ENCODE results near the gene LHX5. TPM values are rescaled to one million over a fixed set of nuclear protein-coding genes. Genes with fewer than 3 reads are reported as not detected.

LHX5 gene
- total RNA-seq, 1 donor from 2014 or later = not detected

DNA sequence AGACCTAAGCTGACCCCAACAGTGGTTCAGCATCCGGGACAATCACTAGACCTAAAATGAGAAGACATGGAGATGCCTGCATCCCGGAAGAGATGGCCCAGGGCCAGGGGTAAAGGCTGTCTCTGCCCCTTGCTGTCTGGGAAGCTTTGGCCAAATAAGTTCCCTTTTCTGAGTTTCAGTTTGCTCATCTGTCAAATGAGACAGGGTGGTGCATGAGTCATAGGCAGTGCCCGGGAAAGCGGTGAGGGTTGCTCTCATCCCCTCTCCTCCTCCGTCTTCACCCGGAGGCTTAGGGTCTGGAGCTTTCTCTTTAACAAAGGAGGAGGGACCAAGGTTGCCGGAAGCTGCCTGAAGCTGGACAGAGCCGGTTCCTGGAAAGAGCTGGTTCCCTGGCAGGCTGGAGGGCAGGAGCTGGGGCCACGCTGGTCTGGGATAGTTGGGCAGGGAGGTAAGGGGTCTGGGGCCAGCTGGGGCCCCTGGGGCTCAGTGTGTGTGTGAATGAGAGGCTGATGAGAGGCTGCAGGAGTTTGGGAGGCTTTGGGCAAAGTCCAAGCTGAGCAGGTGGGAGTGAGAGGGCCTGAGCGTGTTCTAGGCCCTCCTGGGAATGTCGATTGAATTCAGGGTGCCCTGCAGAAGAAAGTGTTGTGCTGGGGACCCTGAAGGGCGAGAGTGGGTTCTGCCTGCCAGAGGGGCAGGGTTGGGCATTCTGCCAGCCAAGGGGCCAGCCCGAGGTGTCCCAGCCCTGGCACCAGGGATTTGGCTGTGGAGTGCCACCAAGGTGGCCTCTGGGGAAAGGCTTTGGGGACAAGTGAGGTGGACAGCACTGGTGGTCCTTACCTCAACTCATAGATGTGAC, 49.4 kb downstream of the LHX5 start, which contains the start of gene SDSL:
Gene SDSL (plus strand): TSS at position 351 of the 856 bp plus-strand sequence. CDS start 5,603 bp downstream, outside the sequence.
- peak; percentile 14 for DNase-seq (ENCODE audit: low spot score)
- Mint-ChIP-seq H3K36me3 (ENCODE audit: low read depth) (no peaks in the 10 kb centered on the region), H3K27ac (peak within 1 kb of the TSS; percentile 89), H3K4me1 (ENCODE audit: low read depth) (peaks cover 7% of the 10 kb centered on the region), H3K27me3 (ENCODE audit: low read depth) (peaks cover 4% of the 10 kb centered on the region), H3K9me3 (no peaks in the 10 kb centered on the region), H3K4me3 (ENCODE audit: low read depth) (peak within 1 kb of the TSS; percentile 90)
- intact Hi-C loops (cut with micrococcal nuclease) = loop anchor here (2.0 kb wide), 1 partner anchor 63 kb away; the partner anchor contains the start of gene PLBD2

GRCh38 chr12:113420996-113421595, 50.6 kb downstream of the LHX5 start:
- Mint-ChIP-seq H3K4me1 (ENCODE audit: low read depth) (peaks cover 7% of the 10 kb centered on the region), H3K9me3 (no peaks in the 10 kb centered on the region), H3K27ac (no peak overlapping the region), H3K36me3 (ENCODE audit: low read depth) (no peaks in the 10 kb centered on the region), H3K4me3 (ENCODE audit: low read depth) (no peak overlapping the region), H3K27me3 (ENCODE audit: low read depth) (peaks cover 3% of the 10 kb centered on the region)
- intact Hi-C loops (cut with micrococcal nuclease) = no loop called here
- no peak for DNase-seq (ENCODE audit: low spot score)

- intact Hi-C loops (cut with micrococcal nuclease) = no loop called here
- Mint-ChIP-seq H3K27me3 (ENCODE audit: low read depth) (peaks cover 8% of the 10 kb centered on the region), H3K4me3 (ENCODE audit: low read depth) (no peak overlapping the region), H3K9me3 (no peaks in the 10 kb centered on the region), H3K36me3 (ENCODE audit: low read depth) (no peaks in the 10 kb centered on the region), H3K27ac (no peak overlapping the region), H3K4me1 (ENCODE audit: low read depth) (peaks cover 7% of the 10 kb centered on the region)
- DNase-seq (ENCODE audit: low spot score) = no peak
These were observed 53.3 kb downstream of the LHX5 start for GRCh38 chr12:113418213-113418879.

DNA sequence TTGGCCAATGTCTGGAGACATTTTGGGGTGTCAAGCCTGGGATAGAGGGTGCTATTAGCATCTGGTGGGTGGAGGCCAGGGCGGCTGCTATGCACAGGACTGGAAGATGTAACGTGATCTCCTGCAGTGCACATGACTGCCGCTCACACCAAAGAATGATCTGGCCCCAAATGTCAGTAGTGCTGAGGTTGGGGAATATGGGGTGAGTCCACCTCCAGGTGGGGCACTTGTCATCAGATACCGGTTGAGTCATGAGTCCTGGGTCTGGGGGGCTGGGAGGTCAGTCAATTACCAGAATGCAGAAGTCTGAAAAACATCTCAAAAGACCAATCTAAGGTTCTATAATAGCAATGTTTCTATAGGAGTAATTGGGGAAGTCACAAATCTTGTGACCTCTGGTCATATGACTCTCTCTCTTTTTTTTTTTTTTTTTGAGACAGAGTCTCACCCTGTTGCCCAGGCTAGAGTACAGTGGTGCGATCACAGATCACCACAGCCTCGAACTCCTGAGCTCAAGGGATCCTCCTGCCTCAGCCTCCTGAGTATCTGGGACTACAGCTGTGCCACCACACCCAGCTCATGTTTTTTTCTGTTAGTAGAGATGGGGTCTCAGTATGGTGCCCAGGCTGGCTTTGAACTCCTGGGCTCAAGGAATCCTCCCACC, 55.4 kb downstream of the LHX5 start:
- no peak for DNase-seq (ENCODE audit: low spot score)
- no peak overlapping the region for H3K27ac Mint-ChIP-seq
- peaks cover 10% of the 10 kb centered on the region for H3K27me3 Mint-ChIP-seq (ENCODE audit: low read depth)
- intact Hi-C loops (cut with micrococcal nuclease) = no loop called here
- H3K4me1 Mint-ChIP-seq (ENCODE audit: low read depth) = no peaks in the 10 kb centered on the region
- no peaks in the 10 kb centered on the region for H3K9me3 Mint-ChIP-seq
- H3K4me3 Mint-ChIP-seq (ENCODE audit: low read depth) = no peak overlapping the region
- H3K36me3 Mint-ChIP-seq (ENCODE audit: low read depth) = no peaks in the 10 kb centered on the region

- H3K4me3 Mint-ChIP-seq (ENCODE audit: low read depth) = no peak overlapping the region
These were observed 57.1 kb downstream of the LHX5 start for GRCh38 chr12:113414519-113415038.

DNA sequence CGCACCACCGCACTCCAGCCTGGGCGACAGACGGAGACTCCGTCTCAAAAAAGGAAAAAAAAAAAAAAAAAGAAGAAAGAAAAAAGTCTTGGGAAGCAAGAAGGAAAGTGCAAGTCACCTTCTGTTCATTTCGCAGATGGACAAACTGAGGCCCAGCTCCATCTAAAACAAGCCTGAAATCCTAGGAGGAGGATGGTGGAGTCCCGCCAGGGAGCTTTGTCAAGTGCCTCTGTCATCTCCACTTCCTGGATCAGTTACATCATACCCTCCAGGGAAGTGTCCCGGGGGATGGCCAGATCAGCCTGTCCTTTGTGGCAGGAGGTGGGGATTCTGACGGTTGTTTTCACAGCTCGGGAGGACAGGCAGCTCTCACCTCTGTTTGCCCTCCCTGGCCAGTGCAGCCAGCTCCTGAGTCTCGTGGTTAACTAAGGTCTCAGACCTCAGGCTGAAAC, 58.2 kb downstream of the LHX5 start:
- intact Hi-C loops (cut with micrococcal nuclease) = no loop called here
- H3K27ac Mint-ChIP-seq = no peak overlapping the region
- H3K9me3 Mint-ChIP-seq = no peaks in the 10 kb centered on the region
- no peaks in the 10 kb centered on the region for H3K36me3 Mint-ChIP-seq (ENCODE audit: low read depth)
- H3K4me1 Mint-ChIP-seq (ENCODE audit: low read depth) = no peaks in the 10 kb centered on the region
- no peak overlapping the region for H3K4me3 Mint-ChIP-seq (ENCODE audit: low read depth)
- no peak for DNase-seq (ENCODE audit: low spot score)
- peaks cover 10% of the 10 kb centered on the region for H3K27me3 Mint-ChIP-seq (ENCODE audit: low read depth)

More at GRCh38 chr12:113414519-113415038, 57.1 kb downstream of the LHX5 start:
- no peak overlapping the region for H3K27ac Mint-ChIP-seq
- H3K9me3 Mint-ChIP-seq = no peaks in the 10 kb centered on the region
- H3K36me3 Mint-ChIP-seq (ENCODE audit: low read depth) = no peaks in the 10 kb centered on the region
- no peaks in the 10 kb centered on the region for H3K4me1 Mint-ChIP-seq (ENCODE audit: low read depth)
- intact Hi-C loops (cut with micrococcal nuclease) = no loop called here
- DNase-seq (ENCODE audit: low spot score) = no peak
- H3K27me3 Mint-ChIP-seq (ENCODE audit: low read depth) = peaks cover 10% of the 10 kb centered on the region

Other genes with a start within 250 kb of the LHX5 start
- 20.8 and 23.5 TPM in 2 replicates for gene SLC8B1, start 136.8 kb downstream of the LHX5 start, total RNA-seq
- gene PLBD2, start 113.3 kb downstream of the LHX5 start, total RNA-seq = 16.2 and 18.6 TPM in 2 replicates
- not detected in 2 replicates for gene SDS, start 68.0 kb downstream of the LHX5 start, total RNA-seq
- gene SDSL, start 49.5 kb downstream of the LHX5 start, total RNA-seq = 0.46 and 0.67 TPM in 2 replicates